PC-9 (cell line): ENCODE results near the gene BGLAP. TPM values are rescaled to one million over a fixed set of nuclear protein-coding genes. Genes with fewer than 3 reads are reported as not detected.

Experiments
- BruUV-seq: library from RNA; stranded (reverse); fragments of 400-500 nt; replicated peaks from 2 replicates; lab custom pipeline; 2021; lab: Mats Ljungman, UMichigan
- CTCF ChIA-PET: fragments of 300-600 bp; sonication (Branson Sonifier 250); formaldehyde crosslinking; loops from one replicate; lab custom pipeline; 2022; ENCODE audit warnings: antibody characterized with exemption; lab: Charles Lee
- POLR2A ChIA-PET: fragments of 300-600 bp; sonication (Branson Sonifier 250); formaldehyde crosslinking; loops from one replicate; lab custom pipeline; 2022; ENCODE audit warnings: antibody characterized with exemption; ENCODE audit not compliant: unreplicated experiment; lab: Charles Lee
- DNase-seq, 2 experiments: peaks; one replicate each; pipeline versions ENCODE4 v3.0.0 to v3.0.0-alpha.2; 2015 to 2022; ENCODE audit warnings: mixed read lengths in 1 of 2
- H2AFZ ChIP-seq: fragments of 200-600 bp; sonication (generic); 2 replicates; pipeline ENCODE4 v1.8.1; 2017; ENCODE audit warnings: antibody characterized with exemption
- H3F3A ChIP-seq: fragments of 200-600 bp; sonication (generic); 2 replicates; pipeline ENCODE4 v1.8.1; 2017; ENCODE audit warnings: antibody characterized with exemption, mild to moderate bottlenecking, low read depth; ENCODE audit not compliant: insufficient read depth
- H3K27ac ChIP-seq: fragments of 200-600 bp; sonication (generic); 2 replicates; pipeline ENCODE4 v1.6.1; 2016; ENCODE audit warnings: mixed run types
- H3K27me3 ChIP-seq: fragments of 200-600 bp; sonication (generic); 2 replicates; pipeline ENCODE4 v1.6.1; 2016; ENCODE audit warnings: low read depth, mixed run types; ENCODE audit not compliant: insufficient read depth
- H3K36me3 ChIP-seq: fragments of 200-600 bp; sonication (generic); 2 replicates; pipeline ENCODE4 v1.6.1; 2016; ENCODE audit warnings: low read depth, mixed run types
- H3K4me1 ChIP-seq: fragments of 200-600 bp; sonication (generic); replicated peaks from 2 replicates; pipeline ENCODE4 v1.6.1; 2016; ENCODE audit warnings: mixed run types; ENCODE audit not compliant: insufficient read depth
- H3K4me2 ChIP-seq: fragments of 200-600 bp; sonication (generic); 2 replicates; pipeline ENCODE4 v1.6.1; 2017; ENCODE audit warnings: mixed run types
- H3K4me3 ChIP-seq: fragments of 200-600 bp; sonication (generic); 2 replicates; pipeline ENCODE4 v1.6.1; 2016; ENCODE audit warnings: mixed run types
- H3K79me2 ChIP-seq: fragments of 200-600 bp; sonication (generic); 2 replicates; pipeline ENCODE4 v1.6.1; 2017; ENCODE audit warnings: low read depth, mixed run types
- H3K9me2 ChIP-seq: fragments of 200-600 bp; sonication (generic); 2 replicates; pipeline ENCODE4 v1.8.1; 2017; ENCODE audit warnings: mild to moderate bottlenecking; ENCODE audit not compliant: insufficient read depth
- H3K9me3 ChIP-seq: fragments of 200-600 bp; sonication (generic); 2 replicates; pipeline ENCODE4 v1.8.1; 2016; ENCODE audit warnings: low read depth; ENCODE audit not compliant: insufficient read depth
- H4K20me1 ChIP-seq: fragments of 200-600 bp; sonication (generic); 2 replicates; pipeline ENCODE4 v1.8.1; 2017; ENCODE audit not compliant: insufficient read depth
- EZH2 ChIP-seq: fragments of 200-600 bp; sonication (generic); IDR thresholded peaks from 2 replicates; pipeline ENCODE4 v1.8.0; 2017; ENCODE audit warnings: antibody characterized with exemption, low read depth
- intact Hi-C: fragments of 100-400 bp; cut with micrococcal nuclease; formaldehyde crosslinking; loops from one replicate; pipeline ENCODE4 v1.10.0; 2022; ENCODE audit not compliant: unreplicated experiment
- total RNA-seq: library from RNA; stranded (reverse); gene quantifications from 2 replicates; pipeline ENCODE4 v1.2.3, GENCODE V29; 2021
- TF ChIP-seq, protein P1 (sequence below): fragments of 200-600 bp; sonication (generic); conservative IDR thresholded peaks from 2 replicates; pipeline ENCODE4 v1.6.1; 2017; ENCODE audit warnings: mixed run types, antibody characterized with exemption, mild to moderate bottlenecking, moderate library complexity

Gene BGLAP
- total RNA-seq, 1 experiment from 2014 or later = 2.6 TPM

GRCh38 chr1:156244126-156244525 lies 2.1 kb downstream of the BGLAP start:
- Histone ChIP-seq H3K4me1 (no peaks in the 10 kb centered on the region), H3K36me3 (no peaks in the 10 kb centered on the region), H3K4me3 (no peak overlapping the region), H3K27me3 (no peaks in the 10 kb centered on the region), H3K4me2 (no peak overlapping the region), H3F3A (peaks cover 21% of the 10 kb centered on the region; the same call in 1 of the 2 replicates), H3K27ac (no peak overlapping the region), H4K20me1 (no peaks in the 10 kb centered on the region; the same call in 1 of the 2 replicates), H3K9me3 (no peaks in the 10 kb centered on the region), H3K79me2 (no peaks in the 10 kb centered on the region), H2AFZ (no peak overlapping the region), H3K9me2 (no peaks in the 10 kb centered on the region)
- intact Hi-C loops = no loop called here
- DNase-seq = no peak
- BruUV-seq = no TSS peak
- TF ChIP-seq, protein P1, sequence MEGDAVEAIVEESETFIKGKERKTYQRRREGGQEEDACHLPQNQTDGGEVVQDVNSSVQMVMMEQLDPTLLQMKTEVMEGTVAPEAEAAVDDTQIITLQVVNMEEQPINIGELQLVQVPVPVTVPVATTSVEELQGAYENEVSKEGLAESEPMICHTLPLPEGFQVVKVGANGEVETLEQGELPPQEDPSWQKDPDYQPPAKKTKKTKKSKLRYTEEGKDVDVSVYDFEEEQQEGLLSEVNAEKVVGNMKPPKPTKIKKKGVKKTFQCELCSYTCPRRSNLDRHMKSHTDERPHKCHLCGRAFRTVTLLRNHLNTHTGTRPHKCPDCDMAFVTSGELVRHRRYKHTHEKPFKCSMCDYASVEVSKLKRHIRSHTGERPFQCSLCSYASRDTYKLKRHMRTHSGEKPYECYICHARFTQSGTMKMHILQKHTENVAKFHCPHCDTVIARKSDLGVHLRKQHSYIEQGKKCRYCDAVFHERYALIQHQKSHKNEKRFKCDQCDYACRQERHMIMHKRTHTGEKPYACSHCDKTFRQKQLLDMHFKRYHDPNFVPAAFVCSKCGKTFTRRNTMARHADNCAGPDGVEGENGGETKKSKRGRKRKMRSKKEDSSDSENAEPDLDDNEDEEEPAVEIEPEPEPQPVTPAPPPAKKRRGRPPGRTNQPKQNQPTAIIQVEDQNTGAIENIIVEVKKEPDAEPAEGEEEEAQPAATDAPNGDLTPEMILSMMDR = no peak
- no peak for TF ChIP-seq EZH2
- POLR2A ChIA-PET = no interaction called here
- CTCF ChIA-PET = no interaction called here

- no TSS peak for BruUV-seq
- DNase-seq = no peak
- peaks cover 21% of the 10 kb centered on the region; the same call in 1 of the 2 replicates for H3F3A ChIP-seq
- H3K36me3 ChIP-seq = no peaks in the 10 kb centered on the region
- no peak overlapping the region for H3K4me3 ChIP-seq
- H3K27ac ChIP-seq = no peak overlapping the region
- no peaks in the 10 kb centered on the region for H3K9me2 ChIP-seq
- no peak overlapping the region for H2AFZ ChIP-seq
- no peaks in the 10 kb centered on the region for H3K27me3 ChIP-seq
- intact Hi-C loops = no loop called here
- TF ChIP-seq, protein P1 = no peak
- TF ChIP-seq EZH2 = no peak
- no peaks in the 10 kb centered on the region for H3K9me3 ChIP-seq
- no peaks in the 10 kb centered on the region for H3K4me1 ChIP-seq
- no peak overlapping the region for H3K4me2 ChIP-seq
- CTCF ChIA-PET = no interaction called here
- no peaks in the 10 kb centered on the region; the same call in 1 of the 2 replicates for H4K20me1 ChIP-seq
- H3K79me2 ChIP-seq = no peaks in the 10 kb centered on the region
- POLR2A ChIA-PET = no interaction called here
Observed at GRCh38 chr1:156244712-156245111, 2.7 kb downstream of the BGLAP start.

DNA sequence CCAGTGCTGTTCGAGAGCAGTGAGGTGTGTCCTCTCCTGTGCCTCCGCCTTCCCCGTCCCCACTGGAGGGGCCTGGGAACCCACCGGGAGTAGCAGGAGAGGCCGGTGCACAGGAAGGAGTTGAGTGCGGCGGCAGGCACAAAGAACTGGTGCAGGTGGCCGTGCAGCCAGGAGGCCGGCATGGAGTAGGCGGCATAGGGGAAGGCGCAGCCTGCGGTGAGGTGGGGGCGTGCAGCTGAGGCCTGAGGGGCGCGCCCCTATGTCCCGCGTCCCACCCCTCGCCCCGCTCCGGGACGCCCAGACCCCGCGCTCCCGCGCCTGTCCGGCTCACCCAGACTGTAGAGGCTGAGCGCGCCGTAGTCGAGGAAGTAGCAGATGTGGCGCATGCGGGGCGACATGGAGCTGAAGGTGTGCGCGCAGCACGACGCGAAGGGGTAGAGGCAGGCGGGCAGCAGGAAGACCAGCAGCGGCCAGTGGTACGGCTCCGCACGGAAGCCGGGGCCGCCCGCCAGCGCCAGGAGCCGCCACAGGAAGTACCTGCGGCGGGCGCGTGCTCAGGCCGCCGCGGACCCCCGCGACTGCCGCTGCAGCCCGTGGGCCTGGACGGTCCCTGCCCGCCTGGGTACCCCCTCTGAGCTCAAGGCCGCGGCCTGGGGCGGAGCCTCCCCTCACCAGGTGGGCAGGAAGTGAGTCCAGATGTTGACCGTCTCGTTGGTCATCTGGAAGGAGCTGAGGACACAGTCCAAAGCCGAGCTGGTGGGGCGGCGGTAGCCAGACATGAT lies 3.7 kb downstream of the BGLAP start:
- Histone ChIP-seq H3K4me3 (no peak overlapping the region), H4K20me1 (no peaks in the 10 kb centered on the region; the same call in 1 of the 2 replicates), H3K36me3 (0 out of 2 replicates have a peak, but pooled peaks cover 4% of the 10 kb centered on the region), H3K4me1 (no peaks in the 10 kb centered on the region), H3K9me2 (no peaks in the 10 kb centered on the region), H3F3A (peaks cover 21% of the 10 kb centered on the region; the same call in 1 of the 2 replicates), H3K27me3 (no peaks in the 10 kb centered on the region), H3K9me3 (no peaks in the 10 kb centered on the region), H2AFZ (no peak overlapping the region), H3K27ac (no peak overlapping the region), H3K79me2 (no peaks in the 10 kb centered on the region), H3K4me2 (no peak overlapping the region)
- BruUV-seq = no TSS peak
- POLR2A ChIA-PET = no interaction called here
- DNase-seq = no peak
- CTCF ChIA-PET = no interaction called here
- TF ChIP-seq EZH2 = no peak
- TF ChIP-seq, protein P1 = no peak
- intact Hi-C loops = no loop called here
